Stimulated activated effector memory CD8-positive, alpha-beta T cell treated with anti-CD3 and anti-CD28 coated beads, Interleukin-12 subunit alpha, Interleukin-12 subunit beta, amount 100 ng/mL, for 72 hours (primary cell): Measurements from ENCODE around the gene FTO.
"Not testable (repeated sequence)": the region's sequence is repeated elsewhere in the genome, so short reads cannot be mapped to it uniquely, and the experiment has no call there.

Experiments used
- ATAC-seq: fragments of 150-1000 bp; cut with Tn5 transposase; 2 replicates; pipeline ENCODE4 v1.10.0; 2021
- DNase-seq, 2 donors: peaks; one replicate each; pipeline ENCODE4 v3.0.0; 2021 to 2022; ENCODE audit warnings: low spot score in 2 of 2
- H3K27ac Mint-ChIP-seq: one replicate; pipeline ENCODE4 v1.8.0; 2022; ENCODE audit warnings: mild to moderate bottlenecking, mixed read lengths
- H3K36me3 Mint-ChIP-seq: one replicate; pipeline ENCODE4 v1.8.0; 2022; ENCODE audit warnings: mild to moderate bottlenecking, mixed read lengths
- H3K4me1 Mint-ChIP-seq: one replicate; pipeline ENCODE4 v1.8.0; 2022; ENCODE audit warnings: mixed read lengths
- H3K4me3 Mint-ChIP-seq: one replicate; pipeline ENCODE4 v1.8.0; 2022; ENCODE audit warnings: mild to moderate bottlenecking, mixed read lengths
- H3K9me3 Mint-ChIP-seq: one replicate; pipeline ENCODE4 v1.8.0; 2022; ENCODE audit warnings: mixed read lengths

FTO gene

DNA sequence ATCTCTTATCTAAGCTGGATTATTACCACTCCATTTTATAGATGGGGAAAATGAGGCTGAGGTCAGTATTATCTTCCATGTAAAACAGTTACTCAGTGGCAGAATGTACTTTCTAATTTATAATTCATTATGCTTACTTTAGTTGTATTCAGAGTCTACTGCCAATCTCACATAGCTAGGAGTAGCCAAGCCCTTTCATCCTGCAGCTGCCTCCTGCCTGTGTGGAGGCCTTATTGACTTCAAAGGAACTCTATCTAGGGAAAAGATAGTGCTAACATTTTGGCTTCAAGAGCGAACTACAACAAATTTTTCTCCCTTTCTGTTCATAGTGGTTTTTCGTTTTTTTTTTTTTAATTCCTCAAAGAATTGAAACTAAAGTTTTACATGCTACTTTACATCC, 13.2 kb upstream of the FTO start:
- H3K4me3 Mint-ChIP-seq = no peak overlapping the region
- DNase-seq (no peak), ATAC-seq (no peak)
- H3K27ac Mint-ChIP-seq = no peak overlapping the region
- H3K36me3 Mint-ChIP-seq = peaks cover 6% of the 10 kb centered on the region
- H3K9me3 Mint-ChIP-seq = no peaks in the 10 kb centered on the region
- no peaks in the 10 kb centered on the region for H3K4me1 Mint-ChIP-seq

GRCh38 chr16:53692146-53692545, 11.8 kb upstream of the FTO start:
- ATAC-seq (no peak), DNase-seq (no peak)
- Mint-ChIP-seq H3K27ac (no peak overlapping the region), H3K4me3 (no peak overlapping the region), H3K36me3 (peaks cover 6% of the 10 kb centered on the region), H3K9me3 (no peaks in the 10 kb centered on the region), H3K4me1 (no peaks in the 10 kb centered on the region)

DNA sequence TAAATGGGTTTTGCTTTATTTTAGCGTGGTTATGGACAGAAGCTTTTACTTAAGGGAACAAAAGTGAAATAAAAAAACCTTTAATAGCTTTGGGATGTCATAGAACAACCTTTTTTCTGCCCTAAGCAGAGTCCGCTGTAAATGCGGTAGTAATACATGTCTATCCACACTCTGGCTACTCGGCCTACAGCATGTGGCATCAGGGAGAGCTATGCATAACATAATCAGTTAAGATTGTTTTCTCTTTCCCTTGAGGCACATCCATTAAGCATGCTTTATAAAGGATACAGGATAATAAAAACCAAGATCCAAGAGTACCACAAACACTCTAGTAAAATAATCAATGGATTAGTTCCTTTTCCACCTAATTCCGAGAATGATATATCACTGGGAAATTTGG, 10.6 kb upstream of the FTO start:
- Mint-ChIP-seq H3K4me1 (no peaks in the 10 kb centered on the region), H3K4me3 (no peak overlapping the region), H3K27ac (no peak overlapping the region), H3K9me3 (no peaks in the 10 kb centered on the region), H3K36me3 (peaks cover 6% of the 10 kb centered on the region)
- no peak for DNase-seq
- ATAC-seq = no peak

DNA sequence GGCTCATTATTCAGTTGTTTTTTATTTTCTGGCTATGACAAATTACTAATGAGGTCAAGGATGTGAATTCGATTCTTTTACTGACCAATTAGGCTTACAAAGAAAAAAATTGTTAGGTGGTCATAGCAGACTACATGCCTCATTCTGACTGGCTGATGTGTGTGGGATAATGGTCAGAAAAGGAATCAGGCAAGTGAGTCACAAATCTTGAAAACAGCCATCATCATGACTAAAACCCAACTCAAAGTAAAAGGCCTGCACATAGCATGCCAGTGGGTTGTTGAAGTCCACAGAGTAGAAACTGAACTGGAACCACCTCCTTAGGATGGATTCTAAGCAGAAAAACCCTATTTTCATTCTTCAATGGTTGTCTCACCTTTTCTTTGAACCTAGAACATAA, 8.9 kb upstream of the FTO start:
- Mint-ChIP-seq H3K4me3 (no peak overlapping the region), H3K36me3 (peaks cover 6% of the 10 kb centered on the region), H3K27ac (no peak overlapping the region), H3K4me1 (no peaks in the 10 kb centered on the region), H3K9me3 (no peaks in the 10 kb centered on the region)
- DNase-seq = no peak
- ATAC-seq = peak; percentile 88

GRCh38 chr16:53698271-53698670, 5.7 kb upstream of the FTO start:
- DNase-seq, H3K36me3 Mint-ChIP-seq, H3K27ac Mint-ChIP-seq, ATAC-seq, H3K4me1 Mint-ChIP-seq, H3K4me3 Mint-ChIP-seq, H3K9me3 Mint-ChIP-seq: not testable (repeated sequence)

DNA sequence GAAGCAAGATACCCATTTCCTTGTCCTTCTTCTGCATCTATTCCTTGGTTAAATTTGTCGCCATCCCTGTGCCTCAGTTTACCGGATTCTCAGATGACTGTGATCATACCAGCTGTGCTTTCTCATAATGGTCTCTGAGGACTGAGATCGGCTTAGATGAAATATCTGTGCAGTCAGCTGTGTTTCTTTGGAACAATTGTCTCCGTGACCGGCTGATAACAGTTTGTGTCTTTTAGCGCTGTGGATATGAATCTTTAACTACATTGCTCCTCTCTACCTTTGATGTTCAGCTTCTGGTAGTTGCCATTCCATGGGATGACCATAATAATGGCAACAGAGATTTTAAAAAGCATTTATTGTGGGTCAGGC, 473 bp downstream of the FTO start:
- ATAC-seq (no peak), DNase-seq (no peak)
- peak overlapping the region; percentile 91 for H3K27ac Mint-ChIP-seq
- no peaks in the 10 kb centered on the region for H3K9me3 Mint-ChIP-seq
- H3K4me3 Mint-ChIP-seq = peak overlapping the region; percentile 92
- peaks cover 6% of the 10 kb centered on the region for H3K36me3 Mint-ChIP-seq
- H3K4me1 Mint-ChIP-seq = peaks cover 26% of the 10 kb centered on the region

GRCh38 chr16:53707671-53708070, 3.7 kb downstream of the FTO start:
- no peak for ATAC-seq
- H3K4me1 Mint-ChIP-seq = peaks cover 26% of the 10 kb centered on the region
- no peak overlapping the region for H3K4me3 Mint-ChIP-seq

DNA sequence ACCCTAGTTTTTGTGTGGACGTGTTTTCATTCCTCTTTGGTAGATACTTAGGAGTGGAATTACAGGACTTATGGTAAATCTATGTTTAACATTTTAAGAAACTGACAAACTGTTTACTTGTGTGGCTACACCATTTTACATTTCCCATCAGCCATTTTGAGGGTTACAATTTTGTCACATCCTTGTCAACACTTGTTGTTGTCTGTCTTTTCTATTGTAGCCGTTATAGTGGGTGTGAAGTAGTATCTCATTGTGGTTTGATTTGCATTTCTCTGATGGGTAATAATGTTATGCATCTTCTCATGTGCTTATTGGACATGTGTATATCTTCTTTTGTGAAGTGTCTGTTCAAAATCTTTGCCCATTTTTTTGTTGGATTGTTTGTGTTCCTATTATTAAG, 4.5 kb downstream of the FTO start:
- Mint-ChIP-seq H3K9me3 (no peaks in the 10 kb centered on the region), H3K4me3 (no peak overlapping the region), H3K27ac (no peak overlapping the region), H3K4me1 (peaks cover 26% of the 10 kb centered on the region), H3K36me3 (peaks cover 6% of the 10 kb centered on the region)
- ATAC-seq (no peak), DNase-seq (no peak)

More at GRCh38 chr16:53707671-53708070, 3.7 kb downstream of the FTO start:
- no peak overlapping the region for H3K27ac Mint-ChIP-seq
- DNase-seq = no peak
- H3K9me3 Mint-ChIP-seq = no peaks in the 10 kb centered on the region
- peaks cover 6% of the 10 kb centered on the region for H3K36me3 Mint-ChIP-seq

DNA sequence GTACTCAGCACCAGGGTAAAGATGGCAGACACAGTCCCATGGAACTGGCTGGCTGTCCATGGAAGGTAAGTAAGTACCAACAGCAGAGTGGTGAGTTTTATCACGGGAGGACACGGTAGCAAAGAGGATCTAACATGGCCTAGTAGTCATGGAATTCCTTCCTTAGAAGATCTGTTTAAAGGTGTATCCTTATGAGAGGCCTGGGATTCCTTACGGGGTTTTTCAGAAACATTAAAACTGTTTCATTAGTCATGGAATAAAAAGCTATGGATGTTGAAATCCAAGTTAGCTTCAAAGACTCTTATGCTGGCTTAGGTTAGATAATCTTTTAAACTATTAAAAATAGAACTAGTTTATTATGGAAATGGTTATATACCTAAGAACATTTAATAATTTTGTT, 7.4 kb downstream of the FTO start:
- no peaks in the 10 kb centered on the region for H3K9me3 Mint-ChIP-seq
- ATAC-seq (no peak), DNase-seq (no peak)
- H3K4me1 Mint-ChIP-seq = peaks cover 23% of the 10 kb centered on the region
- H3K27ac Mint-ChIP-seq = no peak overlapping the region
- no peak overlapping the region for H3K4me3 Mint-ChIP-seq
- no peaks in the 10 kb centered on the region for H3K36me3 Mint-ChIP-seq

DNA sequence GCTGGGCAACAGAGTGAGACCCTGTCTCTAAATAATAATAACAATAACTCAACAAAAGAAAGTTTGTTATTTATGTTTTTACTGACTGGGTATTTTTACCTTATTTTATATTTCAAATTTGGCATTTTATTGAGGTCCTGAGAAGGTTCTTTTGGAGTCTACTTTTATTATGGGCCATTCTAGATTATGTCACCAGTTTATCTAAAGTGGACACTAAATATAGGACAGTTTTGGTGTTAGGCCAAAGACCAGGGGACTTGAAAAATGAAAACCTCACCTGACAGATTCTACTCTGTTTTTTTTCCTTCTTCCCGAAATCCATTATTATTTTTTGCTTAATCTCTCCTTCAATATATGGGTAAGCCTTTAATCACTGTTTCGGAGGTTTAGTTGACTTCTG, 8.1 kb downstream of the FTO start:
- no peak for DNase-seq
- no peaks in the 10 kb centered on the region for H3K9me3 Mint-ChIP-seq
- H3K4me1 Mint-ChIP-seq = peaks cover 21% of the 10 kb centered on the region
- H3K36me3 Mint-ChIP-seq = no peaks in the 10 kb centered on the region
- H3K4me3 Mint-ChIP-seq = no peak overlapping the region
- ATAC-seq = no peak
- H3K27ac Mint-ChIP-seq = no peak overlapping the region

DNA sequence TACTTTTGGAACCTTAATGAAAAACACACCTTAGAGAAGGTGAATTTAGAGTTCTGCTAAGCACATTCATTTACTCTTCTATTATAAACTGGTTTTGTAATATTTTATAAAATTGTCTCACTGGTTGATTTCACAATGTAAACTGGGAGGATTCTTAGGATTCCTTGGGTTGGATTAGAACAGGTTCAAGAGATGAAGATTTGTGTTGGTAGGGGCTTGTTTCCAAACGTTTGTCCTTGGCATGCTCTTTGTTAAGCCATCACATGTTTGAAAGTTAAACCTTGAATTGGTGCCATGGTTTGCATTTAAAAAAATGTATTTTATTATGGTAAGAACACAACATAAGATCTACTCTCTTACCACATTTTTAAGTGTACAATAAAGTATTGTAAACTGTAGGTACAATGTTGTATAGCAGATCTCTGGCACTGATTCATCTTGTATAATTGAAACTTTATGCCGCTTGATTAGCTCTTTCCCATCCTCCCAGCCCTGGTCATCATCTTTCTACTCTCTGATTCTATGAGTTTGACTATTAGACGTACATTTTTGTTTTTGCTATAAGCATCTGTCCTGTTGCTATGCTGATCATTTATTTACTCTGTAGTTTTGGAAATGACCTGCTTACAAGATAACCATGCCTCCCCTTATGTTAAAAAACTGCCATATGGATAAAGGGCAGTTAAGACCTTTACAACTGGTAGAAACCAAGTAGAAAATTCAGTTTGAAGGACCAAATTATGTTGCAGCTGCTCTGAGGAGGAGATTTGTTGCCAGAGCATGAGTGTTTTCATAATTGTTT, 9.6 kb downstream of the FTO start:
- DNase-seq (no peak), ATAC-seq (no peak)
- Mint-ChIP-seq H3K4me1 (peaks cover 11% of the 10 kb centered on the region), H3K9me3 (no peaks in the 10 kb centered on the region), H3K27ac (no peak overlapping the region), H3K36me3 (no peaks in the 10 kb centered on the region), H3K4me3 (no peak overlapping the region)

DNA sequence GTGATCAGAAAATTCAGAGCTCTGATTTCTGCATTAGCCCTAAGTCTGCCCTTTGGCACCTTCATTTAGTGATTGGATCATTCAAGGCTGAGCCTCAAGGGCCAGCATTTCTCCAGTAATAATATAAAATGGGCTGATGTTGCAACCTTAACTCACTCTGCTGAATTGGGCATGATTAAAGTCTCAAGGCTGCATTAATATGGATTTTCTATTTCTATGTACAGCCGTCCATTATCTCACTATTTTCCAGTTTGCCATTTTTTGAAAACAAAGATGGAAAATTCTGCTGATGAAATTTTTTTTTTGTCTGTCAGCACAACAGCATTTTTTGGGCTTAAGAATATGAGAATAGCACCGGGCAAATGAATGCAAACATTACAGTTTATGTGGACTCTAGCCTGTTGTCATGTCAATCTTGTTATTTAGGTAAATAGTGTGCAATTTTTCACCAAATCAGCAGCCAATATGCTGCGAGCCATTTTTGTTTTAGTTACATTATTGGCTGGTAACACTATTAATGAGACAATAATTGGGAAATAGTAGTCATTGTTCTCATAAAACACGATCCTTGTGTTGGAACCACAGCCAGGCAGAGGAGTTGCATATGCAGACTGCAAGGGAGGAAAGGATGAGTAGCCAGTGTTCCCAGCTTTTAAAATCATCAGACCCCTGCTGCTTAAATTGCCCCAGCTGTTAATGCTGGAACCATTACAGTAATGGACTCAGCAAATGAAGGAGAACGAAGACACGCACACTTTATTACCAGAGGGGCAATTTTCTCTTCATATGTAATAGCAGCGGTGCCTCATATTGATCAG, 10.5 kb downstream of the FTO start:
- Mint-ChIP-seq H3K27ac (no peak overlapping the region), H3K9me3 (no peaks in the 10 kb centered on the region), H3K4me1 (peaks cover 11% of the 10 kb centered on the region), H3K4me3 (no peak overlapping the region), H3K36me3 (no peaks in the 10 kb centered on the region)
- DNase-seq (no peak), ATAC-seq (no peak)

- H3K4me3 Mint-ChIP-seq = no peak overlapping the region
- DNase-seq = no peak
- no peaks in the 10 kb centered on the region for H3K36me3 Mint-ChIP-seq
- peaks cover 11% of the 10 kb centered on the region for H3K4me1 Mint-ChIP-seq
- H3K9me3 Mint-ChIP-seq = no peaks in the 10 kb centered on the region
- no peak overlapping the region for H3K27ac Mint-ChIP-seq
- no peak for ATAC-seq
These were observed 11.0 kb downstream of the FTO start for GRCh38 chr16:53715023-53715384.

DNA sequence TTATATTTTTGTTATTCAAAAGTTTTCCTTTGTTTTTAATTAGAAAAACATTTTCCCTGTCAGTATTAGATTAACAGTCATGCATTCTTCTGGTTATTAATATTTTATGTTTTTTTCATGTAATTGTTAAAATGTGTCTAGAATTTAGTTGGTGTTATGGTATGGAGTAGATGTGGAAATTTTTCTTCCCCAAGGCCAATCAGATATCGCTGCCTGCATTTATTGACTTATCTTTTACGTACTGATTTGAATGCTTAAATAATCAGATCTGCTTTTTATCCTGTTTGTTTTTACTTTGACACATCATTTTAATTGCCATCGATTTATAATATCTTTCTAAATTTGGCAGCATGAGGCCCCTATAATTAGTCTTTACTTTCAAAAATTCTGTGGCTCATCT, 13.6 kb downstream of the FTO start:
- Mint-ChIP-seq H3K9me3 (no peaks in the 10 kb centered on the region), H3K4me1 (peaks cover 12% of the 10 kb centered on the region), H3K27ac (no peak overlapping the region), H3K36me3 (no peaks in the 10 kb centered on the region), H3K4me3 (no peak overlapping the region)
- DNase-seq (no peak), ATAC-seq (no peak)

GRCh38 chr16:53721017-53721416, 17.1 kb downstream of the FTO start:
- ATAC-seq (no peak), DNase-seq (no peak)
- Mint-ChIP-seq H3K36me3 (no peaks in the 10 kb centered on the region), H3K27ac (no peak overlapping the region), H3K9me3 (no peaks in the 10 kb centered on the region), H3K4me3 (no peak overlapping the region), H3K4me1 (peaks cover 10% of the 10 kb centered on the region)

DNA sequence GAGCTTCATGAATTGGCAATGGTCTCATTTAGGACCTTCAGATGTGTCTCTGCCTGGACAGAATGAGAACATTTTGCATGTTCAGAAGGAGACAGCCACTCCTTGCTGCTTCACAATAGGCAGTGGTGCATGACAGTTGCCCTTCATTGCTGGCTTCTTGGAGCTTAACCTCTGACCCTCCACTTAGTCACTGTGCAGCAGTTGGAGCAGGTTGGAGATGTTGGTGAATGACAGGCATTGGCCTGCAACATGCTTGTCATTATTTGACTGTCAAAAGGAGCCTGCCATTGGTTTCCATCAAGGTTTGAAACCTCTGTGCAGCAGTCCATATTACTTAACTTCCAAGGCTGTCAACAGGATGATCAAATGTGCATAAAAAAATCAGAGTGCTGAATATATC, 22.7 kb downstream of the FTO start:
- peaks cover 34% of the 10 kb centered on the region for H3K4me1 Mint-ChIP-seq
- ATAC-seq (no peak), DNase-seq (no peak)
- no peaks in the 10 kb centered on the region for H3K36me3 Mint-ChIP-seq
- H3K27ac Mint-ChIP-seq = no peak overlapping the region
- no peaks in the 10 kb centered on the region for H3K9me3 Mint-ChIP-seq
- no peak overlapping the region for H3K4me3 Mint-ChIP-seq
